GM12878 (cell line): ENCODE measurements around the gene ZCCHC17. TPM values are rescaled to one million over a fixed set of nuclear protein-coding genes. Genes with fewer than 3 reads are reported as not detected.

Source experiments
- ATAC-seq: fragments of 200-7000 bp; cut with Tn5 transposase; 3 replicates; pipeline ENCODE4 v1.9.1; 2020; ENCODE audit warnings: mild to moderate bottlenecking, moderate library complexity
- BruUV-seq: library from RNA; stranded (reverse); fragments of 400-500 nt; replicated peaks from 2 replicates; lab custom pipeline; 2021; lab: Mats Ljungman, UMichigan
- CTCF ChIA-PET: fragments of 300-600 bp; sonication (Branson Sonifier 250); formaldehyde crosslinking; extraction: SDS; loops from one replicate; lab custom pipeline; 2021; ENCODE audit warnings: inconsistent platforms; lab: Yijun Ruan, JAX
- POLR2A ChIA-PET: fragments of 350-600 bp; formaldehyde crosslinking; extraction: SDS; loops from one replicate; lab custom pipeline; 2021; ENCODE audit warnings: inconsistent platforms; lab: Charles Lee
- RAD21 ChIA-PET: fragments of 300-600 bp; sonication (Branson Sonifier 250); formaldehyde crosslinking; loops from one replicate; lab custom pipeline; 2023; ENCODE audit warnings: antibody characterized with exemption; ENCODE audit not compliant: unreplicated experiment; lab: Charles Lee
- SMC1A ChIA-PET: fragments of 300-600 bp; sonication (Branson Sonifier 250); formaldehyde crosslinking; loops from one replicate; lab custom pipeline; 2023; ENCODE audit not compliant: unreplicated experiment, uncharacterized antibody; lab: Charles Lee
- DNase-seq: peaks from one replicate; pipeline ENCODE4 v3.0.0-alpha.2; 2011; ENCODE audit warnings: low read depth, low spot score
- FAIRE-seq: peaks from 3 replicates; lab custom pipeline; 2011; peaks lifted over from hg19 to GRCh38; lab: Jason Lieb, UNC
- H2AFZ ChIP-seq: 2 replicates; pipeline ENCODE4 v1.6.0; 2011; ENCODE audit warnings: low read depth, low read length, control low read depth; ENCODE audit not compliant: control insufficient read depth
- H3K27ac ChIP-seq: 2 replicates; pipeline ENCODE4 v1.5.1; 2011; ENCODE audit warnings: control low read depth; ENCODE audit not compliant: control insufficient read depth, insufficient read depth
- H3K27me3 ChIP-seq, 2 experiments: replicated peaks in 1 of 2; 2 replicates each; pipeline versions ENCODE4 v1.6.0 to v1.6.1; 2011; ENCODE audit warnings: low read length in 1 of 2; ENCODE audit not compliant: control insufficient read depth in 2 of 2, insufficient read depth in 2 of 2
- H3K36me3 ChIP-seq, 2 experiments: 2 replicates each; pipeline ENCODE4 v1.5.1; 2011; ENCODE audit warnings: low read length in 1 of 2; ENCODE audit not compliant: control insufficient read depth in 2 of 2, insufficient read depth in 2 of 2
- H3K4me1 ChIP-seq: 2 replicates; pipeline ENCODE4 v1.6.1; 2011; ENCODE audit warnings: mild to moderate bottlenecking, low read length, moderate library complexity, mixed read lengths; ENCODE audit not compliant: control insufficient read depth, insufficient read depth
- H3K4me2 ChIP-seq: 2 replicates; pipeline ENCODE4 v1.6.0; 2011; ENCODE audit warnings: control low read depth; ENCODE audit not compliant: control insufficient read depth, insufficient read depth
- H3K4me3 ChIP-seq: fragments of 200-600 bp; sonication (generic); 2 replicates; pipeline ENCODE4 v1.5.1; 2016
- H3K79me2 ChIP-seq: 2 replicates; pipeline ENCODE4 v1.6.0; 2011; ENCODE audit warnings: low read length; ENCODE audit not compliant: control insufficient read depth, insufficient read depth
- H3K9ac ChIP-seq: 2 replicates; pipeline ENCODE4 v1.8.0; 2011; ENCODE audit warnings: low read length, control low read depth, mixed read lengths; ENCODE audit not compliant: control insufficient read depth, insufficient read depth
- H3K9me3 ChIP-seq: replicated peaks from 3 replicates; pipeline ENCODE4 v1.5.1; 2011; ENCODE audit warnings: mild to moderate bottlenecking, low read length; ENCODE audit not compliant: control insufficient read depth, insufficient read depth
- H4K20me1 ChIP-seq: 2 replicates; pipeline ENCODE4 v1.6.0; 2011; ENCODE audit not compliant: control insufficient read depth, insufficient read depth
- FOS ChIP-seq: IDR thresholded peaks from 3 replicates; pipeline ENCODE4 v1.6.1; 2011; ENCODE audit warnings: borderline replicate concordance; ENCODE audit not compliant: insufficient read length; ENCODE audit errors: extremely low read depth
- NR2C2 ChIP-seq: IDR thresholded peaks from 2 replicates; pipeline ENCODE4 v1.6.1; 2011; ENCODE audit warnings: borderline replicate concordance, low read depth; ENCODE audit not compliant: control insufficient read depth, insufficient read length
- RAD21 ChIP-seq: IDR thresholded peaks from 2 replicates; pipeline ENCODE4 v1.6.1; 2011; ENCODE audit warnings: mild to moderate bottlenecking, low read depth, low read length, moderate library complexity; ENCODE audit not compliant: insufficient read depth
- SMC3 ChIP-seq: IDR thresholded peaks from 2 replicates; pipeline ENCODE4 v1.6.1; 2011; ENCODE audit warnings: low read length, improper control_type of control experiment, borderline replicate concordance
- STAT1 ChIP-seq: fragments of 450-650 bp; conservative IDR thresholded peaks from 2 replicates; pipeline ENCODE4 v1.6.1; 2014; ENCODE audit warnings: antibody characterized with exemption, mild to moderate bottlenecking
- WGBS: methylation state at CpG from one replicate; pipeline ENCODE4 v1.1.6; 2016; ENCODE audit warnings: low lambda C conversion rate; ENCODE audit not compliant: insufficient replicate concordance, insufficient coverage; ENCODE audit errors: missing lambda C conversion rate; 5-methylcytosine and 5-hydroxymethylcytosine counted together
- in situ Hi-C: fragments of 300-500 bp; cut with MboI; formaldehyde crosslinking; loops from 9 replicates; pipeline ENCODE4 v1.14.3; 2018; ENCODE audit warnings: mixed read lengths
- intact Hi-C: fragments of 100-400 bp; cut with micrococcal nuclease; formaldehyde crosslinking; loops from one replicate; pipeline ENCODE4 v1.14.2; 2022; ENCODE audit not compliant: unreplicated experiment
- polyA plus RNA-seq, 11 experiments: library from polyadenylated mRNA; depleted of rRNA in 4 of 11; unstranded in 6 of 11; stranded (reverse) in 5 of 11; fragments of >200 nt; fragmentation: Nextera tagmentation in 4 of 11; fragmentation: Illumina TruSeq in 1 of 11; extraction: Ambion mirVana in 4 of 11; extraction: Trizol in 1 of 11; gene quantifications; 1 replicate in 1 of 11; 2 replicates in 10 of 11; pipeline versions ENCODE4 v1.2.1 to v1.2.3, GENCODE V29; 2011 to 2016; ENCODE audit warnings: inconsistent platforms in 2 of 11, missing spikeins in 2 of 11, low read depth in 1 of 11
- total RNA-seq, 4 experiments: library from RNA; depleted of rRNA in 3 of 4; stranded (reverse); fragments of >200 nt in 3 of 4; fragmentation: Illumina TruSeq in 1 of 4; extraction: Trizol in 1 of 4; gene quantifications; 2 replicates each; pipeline versions ENCODE4 v1.2.1 to v1.2.3, GENCODE V29; 2013 to 2021
- TF ChIP-seq, protein P1 (sequence below), 3 experiments: IDR thresholded peaks in 2 of 3; conservative IDR thresholded peaks in 1 of 3; 2 replicates each; pipeline ENCODE4 v1.5.1; 2011; ENCODE audit warnings: low read depth in 3 of 3, low read length in 3 of 3, mild to moderate bottlenecking in 3 of 3, control low read depth in 2 of 3, moderate library complexity in 2 of 3, inconsistent platforms in 1 of 3, mixed read lengths in 1 of 3; ENCODE audit not compliant: control insufficient read depth in 2 of 3, insufficient read depth in 1 of 3; ENCODE audit errors: extremely low read depth in 1 of 3

ZCCHC17 gene
- total and polyA plus RNA-seq, 10 of the 15 experiments (the other 5 are each of a cell fraction or from before 2014, with no cell fraction given), result 22.3 to 86.3 (median 47.0) TPM

DNA sequence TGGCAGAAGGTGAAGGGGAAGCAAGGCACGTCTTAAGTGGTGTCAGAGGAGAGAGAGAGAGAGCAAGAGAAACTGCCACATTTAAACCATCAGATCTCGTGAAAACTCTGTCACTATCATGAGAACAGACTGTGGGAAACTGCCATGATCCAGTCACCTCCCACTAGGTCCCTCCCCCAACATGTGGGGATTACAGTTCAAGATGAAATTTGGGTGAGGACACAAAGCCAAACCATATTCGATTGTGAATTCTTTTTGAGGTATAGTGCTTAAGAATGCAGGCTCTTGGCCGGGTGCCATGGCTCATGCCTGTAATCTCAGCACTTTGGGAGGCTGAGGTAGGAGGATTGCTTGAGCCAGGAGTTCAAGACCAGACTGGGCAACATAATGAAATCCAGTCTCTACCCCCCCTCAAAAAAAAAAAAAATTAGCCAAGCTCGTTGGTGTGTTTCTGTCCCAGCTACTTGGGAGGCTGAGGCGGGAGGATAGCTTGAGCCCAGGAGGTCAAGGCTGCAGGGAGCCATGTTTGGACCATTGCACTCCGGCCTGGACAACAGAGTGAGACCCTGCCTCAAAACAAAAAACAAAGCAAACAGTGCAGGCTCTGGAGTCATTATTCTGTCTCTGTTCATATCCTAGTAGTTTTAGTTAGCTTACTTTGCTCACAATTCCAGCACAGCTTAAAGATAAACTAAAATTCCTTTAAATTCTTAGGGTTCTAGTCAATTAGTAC lies 6.0 kb downstream of the ZCCHC17 start:
- Histone ChIP-seq H3K4me2 (no peak overlapping the region), H3K36me3 (no peaks in the 10 kb centered on the region), H3K79me2 (peaks cover 15% of the 10 kb centered on the region), H3K9ac (no peak overlapping the region), H4K20me1 (no peaks in the 10 kb centered on the region), H3K27me3 (no peaks in the 10 kb centered on the region), H3K27ac (no peak overlapping the region), H3K4me1 (no peaks in the 10 kb centered on the region), H3K9me3 (no peaks in the 10 kb centered on the region), H3K4me3 (no peak overlapping the region), H2AFZ (no peak overlapping the region)
- BruUV-seq, result no TSS peak
- in situ Hi-C loops (no loop called here), intact Hi-C loops (no loop called here)
- no peak for DNase-seq
- CTCF ChIA-PET, result interaction anchor here (0.7 kb wide), 1 partner anchor 25 kb away, joined by 3 read pairs; no protein-coding TSS in a partner anchor
- SMC1A ChIA-PET, result no interaction called here
- TF ChIP-seq, protein P1, sequence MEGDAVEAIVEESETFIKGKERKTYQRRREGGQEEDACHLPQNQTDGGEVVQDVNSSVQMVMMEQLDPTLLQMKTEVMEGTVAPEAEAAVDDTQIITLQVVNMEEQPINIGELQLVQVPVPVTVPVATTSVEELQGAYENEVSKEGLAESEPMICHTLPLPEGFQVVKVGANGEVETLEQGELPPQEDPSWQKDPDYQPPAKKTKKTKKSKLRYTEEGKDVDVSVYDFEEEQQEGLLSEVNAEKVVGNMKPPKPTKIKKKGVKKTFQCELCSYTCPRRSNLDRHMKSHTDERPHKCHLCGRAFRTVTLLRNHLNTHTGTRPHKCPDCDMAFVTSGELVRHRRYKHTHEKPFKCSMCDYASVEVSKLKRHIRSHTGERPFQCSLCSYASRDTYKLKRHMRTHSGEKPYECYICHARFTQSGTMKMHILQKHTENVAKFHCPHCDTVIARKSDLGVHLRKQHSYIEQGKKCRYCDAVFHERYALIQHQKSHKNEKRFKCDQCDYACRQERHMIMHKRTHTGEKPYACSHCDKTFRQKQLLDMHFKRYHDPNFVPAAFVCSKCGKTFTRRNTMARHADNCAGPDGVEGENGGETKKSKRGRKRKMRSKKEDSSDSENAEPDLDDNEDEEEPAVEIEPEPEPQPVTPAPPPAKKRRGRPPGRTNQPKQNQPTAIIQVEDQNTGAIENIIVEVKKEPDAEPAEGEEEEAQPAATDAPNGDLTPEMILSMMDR (IDR thresholded peaks at IDR 0.05 in 2 of 3, conservative IDR thresholded peaks at IDR 0.05 in 1 of 3; ENCODE audit: control insufficient read depth in 2 of 3, extremely low read depth in 1 of 3, insufficient read depth in 1 of 3, low read depth in 3 of 3, low read length in 3 of 3), result no peak
- TF ChIP-seq FOS (no peak), NR2C2 (no peak), STAT1 (no peak), SMC3 (no peak), RAD21 (no peak)
- WGBS, result 86% methylated on average over 7 of the region's 7 CpGs
- ATAC-seq, result no peak
- POLR2A ChIA-PET, result no interaction called here
- FAIRE-seq, result no peak
- RAD21 ChIA-PET, result no interaction called here
